Heart right ventricle (tissue), 16 donors: Measurements from ENCODE around the gene CCS. TPM values are rescaled to one million over a fixed set of nuclear protein-coding genes. Genes with fewer than 3 reads are reported as not detected.
A peak's percentile ranks its signal among the peaks of the same experiment; 100 is the strongest.

Experiments used
- ATAC-seq, 8 donors: fragments of 200-7000 bp; cut with Tn5 transposase; one replicate each; pipeline ENCODE4 v1.9.1; 2020; ENCODE audit warnings: mild to moderate bottlenecking in 8 of 8, moderate library complexity in 8 of 8, moderate number of reproducible peaks in 1 of 8
- DNase-seq, 2 donors: peaks; one replicate each; pipeline ENCODE4 v3.0.0-alpha.2; 2020
- H3K27ac ChIP-seq, 10 donors: fragments of 200-600 bp; sonication (generic) in 2 of 10; one replicate each; pipeline versions ENCODE4 v1.5.0 to v1.8.0; 2020 to 2022; ENCODE audit warnings: mild to moderate bottlenecking in 3 of 10
- H3K27me3 ChIP-seq, 7 donors: fragments of 200-600 bp; one replicate each; pipeline ENCODE4 v1.8.0; 2021 to 2022; ENCODE audit warnings: mild to moderate bottlenecking in 2 of 7
- H3K36me3 ChIP-seq, 9 donors: fragments of 200-600 bp; sonication (generic) in 1 of 9; one replicate each; pipeline versions ENCODE4 v1.5.0 to v1.8.0; 2020 to 2022; ENCODE audit warnings: mild to moderate bottlenecking in 2 of 9
- H3K4me1 ChIP-seq, 9 donors: fragments of 200-600 bp; sonication (generic) in 1 of 9; one replicate each; pipeline versions ENCODE4 v1.5.0 to v1.8.0; 2020 to 2022; ENCODE audit warnings: mild to moderate bottlenecking in 4 of 9
- H3K4me3 ChIP-seq, 10 donors: fragments of 200-600 bp; sonication (generic) in 2 of 10; one replicate each; pipeline versions ENCODE4 v1.5.0 to v1.8.0; 2020 to 2022; ENCODE audit warnings: mild to moderate bottlenecking in 7 of 10, moderate library complexity in 2 of 10
- H3K9me3 ChIP-seq, 11 donors: fragments of 200-600 bp in 10 of 11; sonication (generic) in 2 of 11; one replicate each; pipeline versions ENCODE4 v1.5.0 to v1.8.0; 2013 to 2022; ENCODE audit warnings: mild to moderate bottlenecking in 2 of 11, control low read depth in 1 of 11, moderate library complexity in 1 of 11
- WGBS, 2 donors: extraction: QIAGEN DNeasy Blood & Tissue Kit; methylation state at CpG; one replicate each; pipeline ENCODE4 v1.1.7; 2013; ENCODE audit warnings: inconsistent platforms in 1 of 2; 5-methylcytosine and 5-hydroxymethylcytosine counted together
- intact Hi-C, 10 donors: fragments of 100-400 bp; cut with DNase I; formaldehyde crosslinking; loops; one replicate each; pipeline versions ENCODE4 v1.11.1 to v1.14.2; 2022
- polyA plus RNA-seq, 2 donors: library from polyadenylated mRNA; stranded (reverse); fragments of 200-250 nt; gene quantifications; one replicate each; pipeline ENCODE4 v1.2.3, GENCODE V29; 2013
- total RNA-seq, 10 donors: library from RNA; stranded (reverse); fragmentation: NEBNext Ultra II Directional in 3 of 10; extraction: Animal tissue kit (Norgen Biotek cat#: 25700) in 3 of 10; gene quantifications; one replicate each; pipeline versions ENCODE4 v1.2.1 to v1.2.4, GENCODE V29; 2021 to 2023
- TF ChIP-seq, protein P1 (sequence below), 9 donors: fragments of 200-600 bp; sonication (generic) in 2 of 9; IDR thresholded peaks; one replicate each; pipeline versions ENCODE4 v1.5.0 to v1.8.0; 2021 to 2022; ENCODE audit warnings: antibody characterized with exemption in 9 of 9, mild to moderate bottlenecking in 5 of 9, moderate library complexity in 1 of 9
- donor health status: Arrhythmogenic right ventricular cardiomyopathy.
- donor health status: ischemic (EF 13 %, LVEDD 7.1; RV severe dilation, severe dysfunction).
- donor health status: healthy with polysubstance abuse.
- donor health status: DM: no; HTN: yes; CAD: no.
- donor health status: DM: no; HTN: no; CAD: no.
- donor health status: ischemic (EF 25% LVEDD 6.9; RV normal size, moderate dysfunction).
- donor health status: ischemic (EF 25% LVEDD 5.7; RV mildly dilated, moderate dysfunction).
- donor health status: healthy.
- donor health status: DM: yes; HTN: yes; CAD: no.
- donor health status: Ischemic cardiomyopathy.
- donor health status: ischemic (EF 35%, LVEDD 5.7; RV mildly dilated, moderate dysfunction).
- donor health status: nonischemic (EF 11% LVEDD 7.7; RV severe dilation, severe dysfunction).
- donor health status: DM: yes; HTN: yes; CAD: no.
- donor health status: PGD.
- donor health status: ischemic (EF 29% LVEDD 5.4; RV normal size, mild dysfunction).
- donor health status: nonischemic (EF 23%, LVEDD 6.1; RV moderate dilation, normal function).

The CCS gene
- total and polyA plus RNA-seq, 12 donors, result 15.9 to 73.6 (median 21.0) TPM

DNA sequence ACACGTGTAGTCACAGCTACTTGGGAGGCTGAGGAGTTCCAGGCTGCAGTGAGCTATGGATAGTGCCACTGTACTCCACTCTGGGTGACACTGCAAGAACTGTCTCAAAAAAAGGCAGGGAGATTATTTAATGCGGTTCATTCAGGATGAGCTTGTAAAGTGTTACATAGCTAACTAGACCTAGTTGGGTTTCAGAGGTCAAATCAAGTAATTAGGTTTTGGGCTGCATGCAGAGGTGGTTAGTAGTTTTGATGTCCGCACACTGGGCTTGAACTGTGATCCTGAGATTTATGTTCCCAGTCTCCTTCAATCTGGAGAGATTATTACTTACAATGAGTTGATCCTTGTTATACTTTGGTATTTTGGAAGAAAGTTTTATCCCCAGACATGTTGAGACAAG lies 43.4 kb downstream of the CCS start:
- no peak overlapping the region for H3K27ac ChIP-seq
- DNase-seq, result no peak
- H3K36me3 ChIP-seq, result peaks cover 0 to 55% (median 11%) of the 10 kb centered on the region in 9 donors
- no peaks in the 10 kb centered on the region for H3K9me3 ChIP-seq
- no peak overlapping the region for H3K4me3 ChIP-seq
- intact Hi-C loops, result loop anchor here in 2 of 10 donors (5.0 kb wide), 1 partner anchor 41 kb away; the partner anchor contains the start of gene RBM4B (in 2 of the 2)
- no peaks in the 10 kb centered on the region for H3K27me3 ChIP-seq
- no peak for ATAC-seq
- 80% methylated on average over 3 of the region's 3 CpGs for WGBS, 2 donors
- TF ChIP-seq, protein P1, sequence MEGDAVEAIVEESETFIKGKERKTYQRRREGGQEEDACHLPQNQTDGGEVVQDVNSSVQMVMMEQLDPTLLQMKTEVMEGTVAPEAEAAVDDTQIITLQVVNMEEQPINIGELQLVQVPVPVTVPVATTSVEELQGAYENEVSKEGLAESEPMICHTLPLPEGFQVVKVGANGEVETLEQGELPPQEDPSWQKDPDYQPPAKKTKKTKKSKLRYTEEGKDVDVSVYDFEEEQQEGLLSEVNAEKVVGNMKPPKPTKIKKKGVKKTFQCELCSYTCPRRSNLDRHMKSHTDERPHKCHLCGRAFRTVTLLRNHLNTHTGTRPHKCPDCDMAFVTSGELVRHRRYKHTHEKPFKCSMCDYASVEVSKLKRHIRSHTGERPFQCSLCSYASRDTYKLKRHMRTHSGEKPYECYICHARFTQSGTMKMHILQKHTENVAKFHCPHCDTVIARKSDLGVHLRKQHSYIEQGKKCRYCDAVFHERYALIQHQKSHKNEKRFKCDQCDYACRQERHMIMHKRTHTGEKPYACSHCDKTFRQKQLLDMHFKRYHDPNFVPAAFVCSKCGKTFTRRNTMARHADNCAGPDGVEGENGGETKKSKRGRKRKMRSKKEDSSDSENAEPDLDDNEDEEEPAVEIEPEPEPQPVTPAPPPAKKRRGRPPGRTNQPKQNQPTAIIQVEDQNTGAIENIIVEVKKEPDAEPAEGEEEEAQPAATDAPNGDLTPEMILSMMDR (IDR thresholded peaks at IDR 0.05), result no peak
- peaks cover 10 to 48% (median 32%) of the 10 kb centered on the region in 9 donors for H3K4me1 ChIP-seq

DNA sequence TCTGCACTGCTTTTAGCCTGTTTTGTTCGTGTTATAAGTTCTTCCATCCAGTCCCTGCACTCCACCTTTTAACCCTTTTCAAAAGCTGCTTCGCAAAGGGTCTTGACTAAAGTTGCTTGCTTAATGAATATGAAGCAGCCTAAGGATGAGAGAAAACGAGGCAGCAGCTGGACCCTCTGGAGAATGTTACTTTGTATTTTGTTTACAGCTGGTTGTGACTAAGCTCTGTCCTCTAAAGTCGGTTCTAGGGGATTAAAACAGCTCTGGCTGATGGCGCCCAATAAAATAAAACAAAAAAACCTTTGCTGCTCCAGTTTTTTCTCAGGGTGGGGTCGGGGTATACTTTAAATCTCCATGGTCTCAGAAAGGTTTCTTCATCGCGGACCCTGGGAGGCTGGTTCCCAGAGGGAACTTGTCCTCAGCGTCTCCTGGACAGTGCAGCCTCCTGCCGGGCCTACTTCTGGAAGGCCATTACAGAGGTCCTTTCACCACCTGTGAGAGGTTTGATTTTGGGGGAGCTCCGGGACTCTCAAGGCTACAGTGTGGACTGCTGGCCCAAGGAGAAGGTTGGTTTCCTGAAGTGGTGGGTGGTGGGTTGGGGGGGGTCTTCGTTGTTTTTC lies 44.7 kb downstream of the CCS start:
- intact Hi-C loops, result loop anchor here in 5 of 10 donors (2.0 to 5.0 kb wide), 3 partner anchors 21 to 45 kb away; partner anchors contain the start of genes CCDC87 (in 2 of the 5), CCS (in 2 of the 5), RBM14 (in 2 of the 5) and RBM4B (in 2 of the 5)
- Histone ChIP-seq H3K27ac (peak overlapping the region in 9 of 10 donors; percentile 44 to 92 (median 64)), H3K9me3 (no peaks in the 10 kb centered on the region), H3K4me3 (peak overlapping the region; percentile 29 to 93 (median 76)), H3K4me1 (peaks cover 14 to 61% (median 45%) of the 10 kb centered on the region in 9 donors), H3K27me3 (no peaks in the 10 kb centered on the region), H3K36me3 (peaks cover 0 to 56% (median 15%) of the 10 kb centered on the region in 9 donors)
- WGBS, 2 donors, result 36 to 41% methylated on average over 12 of the region's 12 CpGs
- TF ChIP-seq, protein P1 (IDR thresholded peaks at IDR 0.05), result no peak
- no peak for DNase-seq
- peak in 5 of 8 donors; percentile 0 to 23 (median 1) for ATAC-seq

DNA sequence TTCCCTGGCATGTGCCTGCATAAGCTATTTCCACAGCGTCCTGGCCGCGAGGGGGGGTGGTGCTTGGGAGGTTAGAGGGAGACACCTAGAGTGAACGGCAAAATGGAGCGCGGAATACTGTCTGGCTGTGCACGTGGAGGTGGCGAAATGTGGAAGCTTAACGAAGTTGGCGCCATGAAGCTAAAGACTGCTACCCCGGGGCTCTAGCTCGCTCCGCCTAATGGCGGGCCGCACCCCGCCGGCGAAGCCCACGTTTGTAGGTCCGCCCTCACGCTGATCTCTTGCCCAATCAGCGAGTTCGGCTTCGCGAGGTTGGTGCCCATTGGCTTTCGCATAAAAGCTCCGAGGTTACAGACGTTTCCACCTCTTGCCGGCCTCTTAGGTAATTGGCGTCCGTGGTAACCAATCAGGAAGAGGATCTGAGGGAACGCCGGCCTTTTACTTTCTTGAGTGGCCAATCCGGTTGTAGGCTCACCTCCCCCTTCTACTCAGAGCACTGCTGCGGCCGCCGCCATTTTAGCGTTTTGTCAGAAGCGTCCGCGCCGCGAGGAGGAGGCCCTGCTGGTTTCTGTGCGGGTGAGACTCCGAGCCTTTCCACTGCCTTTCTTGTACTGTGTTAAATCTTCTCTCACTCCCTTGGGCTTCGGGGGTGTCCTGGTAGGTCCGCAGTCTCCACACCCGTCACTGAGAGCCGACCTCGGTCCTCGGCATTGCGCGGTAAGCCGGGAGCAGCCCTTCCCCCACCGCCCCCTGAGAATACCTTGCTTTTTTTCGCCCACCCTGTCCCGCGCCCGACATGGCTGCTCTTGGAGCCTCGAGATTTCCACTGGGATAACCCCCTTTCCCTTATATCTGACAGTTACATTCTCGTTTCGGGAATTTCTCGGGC lies 45.4 kb downstream of the CCS start, which contains the start of gene RBM4:
Gene RBM4 (plus strand): TSS at position 527 of the 889 bp plus-strand sequence. CDS start 1,009 bp downstream, outside the sequence.
- TF ChIP-seq, protein P1 (IDR thresholded peaks at IDR 0.05), result peak in 4 of 9 donors; percentile 3 to 44 (median 12)
- Histone ChIP-seq H3K27me3 (no peaks in the 10 kb centered on the region), H3K4me3 (peak within 1 kb of the TSS; percentile 53 to 93 (median 78)), H3K36me3 (peaks cover 0 to 58% (median 15%) of the 10 kb centered on the region in 9 donors), H3K4me1 (peaks cover 14 to 68% (median 52%) of the 10 kb centered on the region in 9 donors), H3K27ac (peak within 1 kb of the TSS; percentile 64 to 94 (median 89)), H3K9me3 (no peaks in the 10 kb centered on the region)
- WGBS, 2 donors, result 0% methylated on average over 63 of the region's 63 CpGs
- ATAC-seq, result peak; percentile 95 to 100 (median 98)
- intact Hi-C loops, result loop anchor here in 5 of 10 donors (2.0 to 5.0 kb wide), 3 partner anchors 22 to 46 kb away; partner anchors contain the start of genes CCDC87 (in 2 of the 5), CCS (in 2 of the 5), RBM14 (in 2 of the 5) and RBM4B (in 2 of the 5)
- DNase-seq, result peak; percentile 93 to 100
